HEK293T (cell line): ENCODE data around the gene STC2.

ENCODE experiments used
- BHLHE40 ChIP-seq: fragments of 450-650 bp; IDR thresholded peaks from 2 replicates; pipeline ENCODE4 v1.6.1; 2016; ENCODE audit warnings: mild to moderate bottlenecking, moderate library complexity, borderline replicate concordance
- ELF4 ChIP-seq: fragments of 450-650 bp; IDR thresholded peaks from 2 replicates; pipeline ENCODE4 v1.6.1; 2017; ENCODE audit warnings: antibody characterized with exemption
- FOXA1 ChIP-seq: fragments of 450-650 bp; IDR thresholded peaks from 2 replicates; pipeline ENCODE4 v1.6.1; 2016; ENCODE audit warnings: mild to moderate bottlenecking
- FOXK2 ChIP-seq: fragments of 450-650 bp; IDR thresholded peaks from 2 replicates; pipeline ENCODE4 v1.6.1; 2016; ENCODE audit warnings: mild to moderate bottlenecking
- FOXM1 ChIP-seq: fragments of 450-650 bp; IDR thresholded peaks from 2 replicates; pipeline ENCODE4 v1.6.1; 2017; ENCODE audit warnings: mild to moderate bottlenecking, borderline replicate concordance
- L3MBTL2 ChIP-seq: fragments of 450-650 bp; conservative IDR thresholded peaks from 2 replicates; pipeline ENCODE4 v1.6.1; 2016; ENCODE audit warnings: mild to moderate bottlenecking
- LEF1 ChIP-seq: fragments of 450-650 bp; IDR thresholded peaks from 2 replicates; pipeline ENCODE4 v1.6.1; 2017; ENCODE audit warnings: mild to moderate bottlenecking, borderline replicate concordance
- SP1 ChIP-seq: fragments of 450-650 bp; IDR thresholded peaks from 2 replicates; pipeline ENCODE4 v1.6.1; 2017
- SUZ12 ChIP-seq: fragments of 450-650 bp; IDR thresholded peaks from 2 replicates; pipeline ENCODE4 v1.6.1; 2016; ENCODE audit warnings: mild to moderate bottlenecking
- TF ChIP-seq, protein P1 (sequence below): fragments of 450-650 bp; IDR thresholded peaks from 2 replicates; pipeline ENCODE4 v1.6.1; 2016

DNA sequence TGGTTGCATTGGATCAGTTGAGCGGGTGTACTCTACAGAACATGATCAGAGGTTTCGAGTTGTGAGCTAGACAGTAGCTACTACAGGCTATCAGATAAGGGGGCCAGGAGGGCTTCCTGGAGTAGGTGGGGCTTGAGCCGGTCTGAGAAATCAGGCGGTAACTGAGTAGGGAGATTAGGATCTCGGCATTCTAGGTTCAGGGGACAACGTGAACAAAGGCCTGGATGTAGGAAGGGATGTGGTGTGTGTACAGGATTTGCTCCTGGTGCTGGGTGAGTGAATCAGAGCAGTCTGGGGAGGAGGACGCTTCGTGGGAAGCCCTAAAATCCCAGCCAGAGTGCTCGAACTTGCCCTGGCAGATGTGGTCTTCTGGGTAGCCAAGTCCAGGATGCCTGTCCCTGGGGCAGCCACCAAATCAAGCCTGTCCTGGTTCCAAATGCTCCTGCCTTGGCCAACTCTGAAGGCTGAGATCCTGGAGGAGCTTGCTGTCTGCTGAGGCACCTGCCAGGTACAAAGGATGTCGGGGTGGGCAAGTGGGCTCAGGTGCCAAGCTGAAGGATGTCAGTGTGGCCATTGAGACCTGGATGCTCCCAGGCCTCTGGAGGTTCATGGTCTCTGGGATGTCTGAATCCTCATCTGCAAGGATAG is 33.4 kb downstream of the STC2 start:
- TF ChIP-seq FOXK2 (no peak), FOXM1 (no peak), SP1 (no peak), SUZ12 (no peak), FOXA1 (no peak), L3MBTL2 (no peak), LEF1 (no peak), BHLHE40 (no peak), ELF4 (no peak)
- TF ChIP-seq, protein P1, sequence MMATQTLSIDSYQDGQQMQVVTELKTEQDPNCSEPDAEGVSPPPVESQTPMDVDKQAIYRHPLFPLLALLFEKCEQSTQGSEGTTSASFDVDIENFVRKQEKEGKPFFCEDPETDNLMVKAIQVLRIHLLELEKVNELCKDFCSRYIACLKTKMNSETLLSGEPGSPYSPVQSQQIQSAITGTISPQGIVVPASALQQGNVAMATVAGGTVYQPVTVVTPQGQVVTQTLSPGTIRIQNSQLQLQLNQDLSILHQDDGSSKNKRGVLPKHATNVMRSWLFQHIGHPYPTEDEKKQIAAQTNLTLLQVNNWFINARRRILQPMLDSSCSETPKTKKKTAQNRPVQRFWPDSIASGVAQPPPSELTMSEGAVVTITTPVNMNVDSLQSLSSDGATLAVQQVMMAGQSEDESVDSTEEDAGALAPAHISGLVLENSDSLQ: no peak
